CD4-positive, alpha-beta T cell treated with Interleukin-17A for 1 hour (primary cell): ENCODE results near the gene SLC51A.
"Not testable (repeated sequence)": the region's sequence is repeated elsewhere in the genome, so short reads cannot be mapped to it uniquely, and the experiment has no call there.

Experiments used
- DNase-seq: peaks from one replicate; pipeline ENCODE4 v3.0.0-alpha.2; 2020

The SLC51A gene

DNA sequence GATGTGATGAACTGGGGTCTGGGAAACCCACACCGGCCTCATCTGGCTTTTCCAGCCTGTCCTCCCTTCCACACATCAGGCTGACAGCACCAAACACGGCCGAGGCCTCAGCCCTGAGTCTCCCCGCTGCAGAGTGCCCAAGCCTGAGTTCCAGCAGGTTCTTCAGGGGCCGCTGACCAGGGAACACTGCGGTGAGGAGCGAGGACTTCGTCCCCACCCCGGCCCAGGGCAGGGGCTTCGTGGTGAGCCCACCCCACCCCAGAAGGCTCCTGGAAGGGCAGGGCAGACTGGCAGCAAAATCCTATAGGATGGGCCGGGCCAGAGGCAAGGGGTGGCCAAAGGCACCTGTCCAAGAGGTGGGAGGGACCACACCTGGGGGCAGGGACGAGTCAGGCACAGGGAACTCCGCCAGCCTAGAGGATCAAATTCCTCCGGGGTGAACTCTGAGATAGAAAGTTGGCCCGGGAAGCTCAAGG is at the start of gene SLC51A:
TSS of gene SLC51A (plus strand) at position 446 of the 476 bp plus-strand sequence. CDS start 179 bp downstream, outside the sequence.
- DNase-seq, result no peak

- DNase-seq, result no peak
These were observed 49.6 kb upstream of the SLC51A start for GRCh38 chr3:196166741-196167140.

DNA sequence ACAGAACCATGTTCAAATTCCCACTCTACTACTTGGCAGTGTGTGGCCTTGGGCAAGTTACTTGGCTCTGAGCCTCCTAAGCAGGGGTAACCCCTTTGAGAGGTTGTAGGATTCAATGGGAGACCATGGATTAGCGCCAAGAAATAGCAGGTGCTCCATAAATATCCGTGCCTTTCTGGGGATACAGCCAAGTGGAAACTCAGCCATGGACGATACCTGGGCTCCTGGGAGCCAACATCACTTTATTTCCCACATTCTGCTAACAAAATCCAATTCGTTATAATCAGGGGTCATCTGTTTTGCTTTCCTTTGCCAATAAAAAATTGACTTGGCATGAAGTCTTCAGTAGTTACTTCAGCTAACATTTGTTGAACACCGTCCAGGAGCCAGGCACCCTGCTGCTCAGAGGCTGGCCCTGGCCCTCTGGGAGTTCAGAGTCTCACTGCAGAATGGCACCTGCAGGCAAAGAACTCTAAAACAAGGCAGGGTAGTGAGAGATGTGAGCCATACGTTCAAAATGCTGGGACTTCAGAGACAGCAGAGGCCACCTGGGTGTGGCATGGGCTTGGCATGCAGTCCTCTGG is 47.4 kb upstream of the SLC51A start:
- DNase-seq, result no peak

- no peak for DNase-seq
These were observed 46.5 kb upstream of the SLC51A start for GRCh38 chr3:196169836-196170240.

GRCh38 chr3:196170296-196170695 is 46.0 kb upstream of the SLC51A start:
- not testable (repeated sequence) for DNase-seq

GRCh38 chr3:196174652-196175051 is 41.7 kb upstream of the SLC51A start:
- DNase-seq, result no peak

- no peak for DNase-seq
These were observed 41.2 kb upstream of the SLC51A start for GRCh38 chr3:196175116-196175625.

- DNase-seq, result no peak
These were observed 40.6 kb upstream of the SLC51A start for GRCh38 chr3:196175722-196176121.

DNA sequence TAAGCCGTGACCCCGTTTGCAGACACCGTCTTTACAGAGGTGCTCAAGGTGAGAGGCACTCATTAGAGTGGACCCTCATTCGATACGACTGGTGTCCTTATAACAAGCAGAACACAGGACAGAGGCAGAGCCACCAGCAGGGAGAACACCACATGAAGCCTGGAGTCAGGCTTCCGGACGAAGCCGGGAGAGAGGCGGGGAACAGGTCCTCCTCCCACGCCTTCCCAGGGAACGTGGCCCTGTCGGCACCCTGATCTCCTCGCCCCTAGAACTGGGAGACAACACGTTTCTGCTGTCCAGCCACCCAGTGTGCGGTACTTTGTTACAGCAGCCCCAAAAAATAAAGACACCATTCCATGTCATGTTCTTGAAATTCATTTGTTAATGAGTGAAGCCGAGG is 38.8 kb upstream of the SLC51A start:
- DNase-seq, result no peak

- no peak for DNase-seq
These were observed 38.4 kb upstream of the SLC51A start for GRCh38 chr3:196177967-196178366.

- no peak for DNase-seq
These were observed 37.3 kb upstream of the SLC51A start for GRCh38 chr3:196178993-196179379.

DNA sequence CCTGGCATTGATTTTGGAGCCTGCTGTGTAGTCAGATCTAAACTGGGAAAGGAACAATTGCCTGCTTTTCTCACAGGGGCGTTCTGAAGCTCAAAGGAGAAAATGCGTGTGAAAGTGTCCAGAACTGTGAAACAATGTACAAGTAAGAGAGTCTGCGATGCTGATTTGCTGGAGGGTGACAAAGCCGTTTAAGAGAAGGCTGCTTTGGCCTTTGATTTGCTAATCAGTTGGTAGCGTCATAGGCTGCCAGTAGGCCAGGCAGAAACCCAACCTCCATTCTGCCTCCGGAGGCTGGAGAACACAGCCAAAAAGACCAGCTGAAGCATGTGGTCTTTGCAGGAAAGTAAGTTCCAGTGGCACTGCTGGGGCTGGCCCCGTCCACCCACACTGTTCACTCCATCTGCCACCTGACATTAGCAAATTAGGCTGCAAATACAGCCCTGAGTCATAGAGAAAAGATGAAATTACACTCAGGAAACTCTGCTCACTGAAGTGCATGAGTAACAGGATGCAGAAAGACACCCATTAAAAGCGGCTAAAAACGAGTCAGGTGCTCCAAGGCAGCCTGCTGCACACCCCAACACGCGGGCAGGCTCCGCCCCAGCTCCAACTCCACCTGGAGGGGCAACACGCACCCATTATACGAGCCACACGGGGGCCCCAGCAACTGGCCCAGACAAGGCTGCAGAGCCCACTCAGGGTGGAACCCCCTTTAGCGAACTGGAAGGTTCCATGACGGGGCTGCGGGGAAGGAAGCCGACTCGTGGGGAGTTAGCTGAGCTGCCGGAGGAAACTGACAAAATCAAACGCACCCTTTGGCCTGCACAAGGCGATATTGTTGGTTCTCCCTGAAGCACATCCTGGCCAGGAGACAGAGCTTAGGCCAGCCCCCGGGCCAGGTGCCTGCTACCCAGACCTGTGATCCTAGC is 36.7 kb upstream of the SLC51A start:
- DNase-seq, result peak; percentile 89

- DNase-seq, result no peak
These were observed 36.0 kb upstream of the SLC51A start for GRCh38 chr3:196180346-196180745.

DNA sequence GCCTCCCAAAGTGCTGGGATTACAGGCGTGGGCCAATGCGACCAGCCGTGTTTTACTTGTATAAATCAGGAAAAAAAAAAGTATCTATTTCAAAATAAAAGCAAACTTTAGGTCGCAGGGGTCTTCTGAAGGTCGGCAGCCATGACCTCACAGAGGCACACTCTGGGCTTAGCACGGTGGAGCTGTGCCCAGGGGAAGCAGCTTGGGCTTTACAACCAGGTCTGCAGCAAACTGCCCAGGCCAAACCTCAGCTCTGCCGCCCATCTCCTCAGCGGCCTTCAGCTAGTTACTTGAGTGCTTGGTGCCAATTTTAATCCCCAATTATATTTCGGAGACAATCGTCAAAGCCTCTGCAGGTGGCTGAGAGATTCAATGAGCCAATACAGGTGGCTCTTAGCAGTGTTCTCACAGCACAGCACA is 35.2 kb upstream of the SLC51A start:
- DNase-seq, result no peak

GRCh38 chr3:196184169-196184432 is 32.2 kb upstream of the SLC51A start:
- DNase-seq, result not testable (repeated sequence)

GRCh38 chr3:196184881-196185280 is 31.5 kb upstream of the SLC51A start:
- no peak for DNase-seq

DNA sequence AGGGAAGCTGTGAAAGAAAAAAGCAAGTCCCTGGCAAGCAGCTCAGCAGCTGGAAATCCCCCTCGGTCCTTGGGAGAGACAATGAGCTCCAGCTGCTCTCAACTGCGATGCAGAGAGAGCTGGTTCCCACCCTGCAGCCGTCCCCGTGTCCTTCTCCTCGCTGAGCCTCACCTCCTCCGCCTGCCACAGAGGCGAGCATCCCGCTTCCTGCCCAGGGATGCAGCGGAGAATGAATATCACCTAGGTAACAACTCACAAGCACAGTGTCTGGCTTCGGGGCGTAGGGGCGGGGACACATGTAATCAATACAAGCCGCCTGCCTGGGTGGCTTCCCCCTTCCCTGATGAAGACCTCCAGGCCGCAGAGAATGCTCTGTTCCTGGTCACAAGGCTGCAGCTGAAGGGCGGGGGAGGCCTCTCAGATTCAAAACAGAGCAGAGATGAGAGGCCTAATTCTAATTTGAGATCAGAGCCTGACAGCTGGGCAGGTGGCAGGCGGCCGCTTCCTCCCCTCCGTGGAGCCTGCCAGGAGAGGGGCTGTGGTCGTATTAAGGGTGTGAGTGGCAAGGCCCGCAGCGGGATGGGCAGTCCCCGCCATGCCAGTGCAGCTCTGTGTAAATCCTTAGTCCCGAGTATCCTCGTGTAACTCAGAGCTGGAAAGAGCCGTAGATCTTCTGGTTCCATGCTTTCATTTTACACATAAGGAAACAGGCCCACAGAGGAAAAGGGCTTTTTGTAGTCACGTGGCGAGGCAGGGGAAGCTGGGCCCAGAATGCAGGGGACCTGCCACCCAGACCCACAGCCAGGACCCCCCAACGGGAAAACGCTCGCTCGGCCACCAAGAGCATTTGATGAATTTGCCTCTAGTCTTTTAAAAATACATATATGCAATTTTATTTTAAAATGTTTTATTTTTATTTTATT is 29.4 kb upstream of the SLC51A start:
- peak; percentile 42 for DNase-seq

- no peak for DNase-seq
These were observed 26.6 kb upstream of the SLC51A start for GRCh38 chr3:196189566-196190347.

DNA sequence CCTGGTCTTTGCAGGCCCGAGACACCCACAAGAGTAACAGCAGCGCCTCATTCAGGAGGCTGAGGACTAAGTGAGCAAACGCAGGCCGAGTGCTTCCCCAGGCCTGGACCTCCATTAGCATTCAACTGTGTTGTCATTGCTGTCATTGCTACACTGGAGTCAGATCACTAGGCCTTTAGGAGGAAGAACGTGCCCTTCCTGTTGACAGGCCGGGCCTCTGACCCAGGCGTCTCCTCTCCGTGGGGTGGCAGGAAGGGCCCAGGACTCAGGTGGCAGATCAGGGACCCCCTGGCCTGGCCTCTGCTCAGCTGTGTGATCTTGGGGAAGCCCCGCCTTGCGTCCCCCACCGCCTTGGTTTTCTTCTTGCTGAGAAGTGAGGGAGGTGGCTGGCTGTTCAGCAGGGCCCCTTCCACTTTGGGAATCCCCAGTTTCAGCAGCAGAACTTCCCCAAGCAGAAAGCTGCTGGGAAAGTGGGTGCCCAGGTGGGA is 24.3 kb upstream of the SLC51A start:
- DNase-seq, result peak; percentile 81

GRCh38 chr3:196192524-196193051 is 23.7 kb upstream of the SLC51A start:
- DNase-seq, result no peak

DNA sequence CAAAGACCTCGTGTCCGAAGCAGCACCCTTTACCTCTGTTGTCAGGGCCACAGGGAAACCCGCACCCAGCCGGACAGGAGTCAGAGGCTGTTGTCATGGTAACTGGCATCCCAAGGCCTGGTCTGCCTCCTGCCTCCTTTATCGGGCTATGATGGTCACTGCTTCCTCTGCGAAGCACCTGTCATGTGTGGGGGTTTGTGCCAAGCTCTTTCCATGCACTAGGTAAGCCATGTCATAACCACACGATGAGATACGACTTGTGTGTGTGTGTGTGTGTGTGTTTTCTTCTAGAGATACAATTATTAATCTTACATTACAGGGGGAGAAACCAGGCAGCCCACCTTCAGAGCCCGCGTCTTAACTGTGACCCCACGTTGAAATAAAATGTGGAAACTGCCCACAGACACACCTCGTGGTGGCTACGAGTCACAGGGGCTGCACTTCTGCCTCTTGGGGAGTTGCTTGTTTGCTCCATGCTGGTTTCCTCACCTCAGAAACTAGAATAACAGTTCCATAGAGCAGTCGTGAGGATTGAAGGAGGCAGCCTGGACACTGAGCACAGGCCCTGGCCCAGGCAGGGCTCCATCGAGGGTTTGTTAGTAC is 23.1 kb upstream of the SLC51A start:
- DNase-seq, result no peak
